Activated naive CD8-positive, alpha-beta T cell treated with anti-CD3 and anti-CD28 coated beads, Interleukin-2, amount 10 ng/mL, durations not matched to agents 7 days and 5 days (primary cell): Measurements from ENCODE around the gene PLD3. TPM values are rescaled to one million over a fixed set of nuclear protein-coding genes. Genes with fewer than 3 reads are reported as not detected.
"Not testable (repeated sequence)": the region's sequence is repeated elsewhere in the genome, so short reads cannot be mapped to it uniquely, and the experiment has no call there.

Experiments
- ATAC-seq: fragments of 150-1000 bp; cut with Tn5 transposase; one replicate; pipeline ENCODE4 v1.10.0; 2021; ENCODE audit warnings: low read depth, moderate library complexity
- POLR2A ChIA-PET: fragments of 350-600 bp; sonication (Branson Sonifier 250); formaldehyde crosslinking; loops from one replicate; lab custom pipeline; 2021; ENCODE audit warnings: antibody characterized with exemption; lab: Charles Lee
- DNase-seq: peaks from one replicate; pipeline ENCODE4 v3.0.0; 2021
- H3K27ac Mint-ChIP-seq: one replicate; pipeline ENCODE4 v1.8.0; 2022; ENCODE audit warnings: mild to moderate bottlenecking, mixed read lengths
- H3K27me3 Mint-ChIP-seq: one replicate; pipeline ENCODE4 v1.8.0; 2022; ENCODE audit warnings: mild to moderate bottlenecking, moderate library complexity, mixed read lengths
- H3K36me3 Mint-ChIP-seq: one replicate; pipeline ENCODE4 v1.8.0; 2021; ENCODE audit warnings: mild to moderate bottlenecking, mixed read lengths
- H3K4me1 Mint-ChIP-seq: one replicate; pipeline ENCODE4 v1.8.0; 2021; ENCODE audit warnings: mixed read lengths
- H3K4me3 Mint-ChIP-seq: one replicate; pipeline ENCODE4 v1.8.0; 2022; ENCODE audit warnings: mild to moderate bottlenecking, moderate library complexity, mixed read lengths
- H3K9me3 Mint-ChIP-seq: one replicate; pipeline ENCODE4 v1.8.0; 2021; ENCODE audit warnings: mixed read lengths
- total RNA-seq, 2 experiments: library from RNA; stranded (reverse); gene quantifications; one replicate each; pipeline ENCODE4 v1.2.3, GENCODE V29; 2021

PLD3 gene
- total RNA-seq, 2 experiments from 2014 or later, result 104 to 109 TPM

DNA sequence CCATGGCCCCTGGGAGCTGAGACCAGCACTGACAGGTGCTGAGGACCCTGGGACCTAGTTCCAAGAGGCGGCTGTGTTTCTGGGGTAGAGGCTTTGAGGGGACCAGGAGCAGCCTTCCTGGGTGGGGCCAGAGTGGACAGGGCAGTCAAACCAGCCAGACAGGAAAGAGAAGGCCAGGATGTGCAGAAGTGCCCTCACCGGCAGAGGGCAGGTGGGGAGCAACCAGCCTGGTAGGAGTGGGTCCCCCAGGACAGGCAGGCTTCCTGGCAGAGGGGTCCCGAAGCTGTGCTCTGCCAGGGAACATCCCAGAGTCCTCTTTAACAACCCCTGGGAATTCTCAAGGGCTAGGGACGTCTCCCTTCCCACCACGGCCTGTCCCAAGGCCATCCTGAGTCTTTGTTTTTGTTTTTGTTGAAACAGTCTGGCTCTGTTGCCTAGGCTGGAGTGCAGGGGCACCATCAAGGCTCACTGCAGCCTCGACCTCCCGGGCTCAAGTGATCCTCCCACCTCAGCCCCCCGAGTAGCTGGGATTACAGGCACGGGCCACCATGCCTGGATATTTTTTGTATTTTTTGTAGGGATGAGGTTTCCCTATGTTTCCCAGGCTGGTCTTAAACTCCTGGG, 44.5 kb downstream of the PLD3 start:
- H3K4me1 Mint-ChIP-seq, result peaks cover 2% of the 10 kb centered on the region
- no peak overlapping the region for H3K4me3 Mint-ChIP-seq
- ATAC-seq (no peak), DNase-seq (no peak)
- POLR2A ChIA-PET, result no interaction called here
- H3K9me3 Mint-ChIP-seq, result no peaks in the 10 kb centered on the region
- no peaks in the 10 kb centered on the region for H3K36me3 Mint-ChIP-seq
- no peaks in the 10 kb centered on the region for H3K27me3 Mint-ChIP-seq
- H3K27ac Mint-ChIP-seq, result no peak overlapping the region

DNA sequence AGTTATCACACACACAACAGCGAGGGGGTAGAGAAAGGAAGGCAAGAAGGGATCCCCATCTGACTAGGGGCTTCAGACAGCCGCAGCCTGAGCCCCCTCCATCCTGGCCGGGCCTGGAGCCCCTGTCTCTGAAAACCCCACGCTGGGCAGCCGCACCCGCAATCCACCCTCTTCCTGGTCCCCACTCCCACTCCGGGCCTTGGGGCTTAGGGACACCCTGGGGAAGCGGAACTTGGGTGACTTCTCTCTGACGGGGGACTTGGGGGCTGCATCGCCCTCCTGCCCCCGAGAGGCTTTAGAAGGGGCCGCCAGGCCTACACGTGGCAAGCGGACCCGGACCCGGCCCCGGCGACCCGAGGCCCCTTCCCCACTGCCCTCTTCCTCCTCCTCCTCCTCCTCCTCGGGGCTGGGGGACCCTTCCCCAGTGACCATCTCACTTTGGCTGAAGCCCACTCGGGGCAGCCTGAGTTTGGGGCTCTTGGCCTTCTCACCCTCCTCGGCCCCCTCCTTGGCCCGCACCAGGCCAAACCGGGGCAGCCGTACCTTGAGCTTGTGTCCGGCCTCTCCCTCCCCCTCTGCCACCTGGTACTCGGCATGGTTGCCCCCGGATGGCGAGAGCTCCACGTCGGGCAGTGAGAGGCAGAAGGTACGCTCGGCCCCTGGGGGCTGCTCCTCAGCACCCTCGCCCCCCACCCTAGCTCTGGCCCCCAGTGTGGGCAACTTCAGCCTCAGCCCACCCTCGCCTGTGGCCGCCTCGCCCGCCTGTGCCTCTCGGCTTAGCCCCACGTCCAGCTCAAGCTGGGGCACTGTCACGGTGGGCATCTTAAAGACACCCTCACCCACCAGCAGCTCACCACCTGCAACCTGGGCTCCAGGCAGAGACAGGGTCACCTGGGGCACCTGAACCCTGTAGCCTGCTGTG, 45.7 kb downstream of the PLD3 start:
- ATAC-seq, result no peak
- no peaks in the 10 kb centered on the region for H3K36me3 Mint-ChIP-seq
- peaks cover 5% of the 10 kb centered on the region for H3K4me1 Mint-ChIP-seq
- peaks cover 3% of the 10 kb centered on the region for H3K27me3 Mint-ChIP-seq
- H3K9me3 Mint-ChIP-seq, result no peaks in the 10 kb centered on the region
- POLR2A ChIA-PET, result no interaction called here
- no peak for DNase-seq
- H3K4me3 Mint-ChIP-seq, result no peak overlapping the region
- H3K27ac Mint-ChIP-seq, result no peak overlapping the region

DNA sequence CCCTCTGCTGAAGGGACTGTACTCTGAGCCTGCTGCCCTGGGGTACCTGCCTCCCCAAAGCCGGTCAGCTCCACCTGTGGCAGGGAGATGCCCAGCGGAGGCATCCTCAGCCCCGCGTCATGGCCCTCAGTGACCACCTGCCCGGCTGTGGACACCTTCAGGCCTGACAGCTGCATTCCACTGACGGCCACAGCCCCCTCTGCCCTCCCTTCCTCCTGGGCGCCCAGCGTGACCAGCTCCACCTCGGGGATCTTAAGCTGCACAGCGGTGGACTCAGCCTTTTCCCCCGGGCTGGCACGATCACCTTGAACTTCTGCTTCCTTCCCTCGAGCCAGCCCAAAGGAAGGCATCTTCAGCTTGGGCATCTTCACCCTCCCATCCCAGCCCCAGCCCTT, 46.3 kb downstream of the PLD3 start:
- H3K4me1 Mint-ChIP-seq, result peaks cover 9% of the 10 kb centered on the region
- peaks cover 9% of the 10 kb centered on the region for H3K27me3 Mint-ChIP-seq
- DNase-seq, result no peak
- H3K9me3 Mint-ChIP-seq, result no peaks in the 10 kb centered on the region
- H3K36me3 Mint-ChIP-seq, result no peaks in the 10 kb centered on the region
- no peak for ATAC-seq
- no peak overlapping the region for H3K4me3 Mint-ChIP-seq
- POLR2A ChIA-PET, result no interaction called here
- no peak overlapping the region for H3K27ac Mint-ChIP-seq

DNA sequence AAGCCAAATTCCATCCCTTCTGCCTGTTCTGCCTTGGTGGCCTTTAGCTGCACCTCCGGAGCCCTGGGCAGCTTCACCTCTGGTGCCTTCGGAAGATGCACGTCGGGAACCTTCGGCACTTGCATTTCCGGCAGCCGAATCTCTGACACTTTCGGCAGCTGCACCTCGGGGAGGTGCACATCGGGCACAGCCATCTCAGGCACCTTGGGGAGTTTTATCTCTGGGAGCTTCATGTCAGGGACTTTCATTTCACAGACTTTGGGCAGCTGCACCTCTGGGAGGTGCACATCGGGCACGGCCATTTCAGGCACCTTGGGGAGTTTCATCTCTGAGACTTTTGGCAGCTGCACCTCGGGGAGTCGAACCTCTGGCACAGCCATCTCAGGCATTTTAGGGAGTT, 47.5 kb downstream of the PLD3 start:
- Mint-ChIP-seq H3K27me3 (peaks cover 14% of the 10 kb centered on the region), H3K36me3 (no peaks in the 10 kb centered on the region), H3K4me3 (no peak overlapping the region), H3K9me3 (no peaks in the 10 kb centered on the region), H3K4me1 (peaks cover 12% of the 10 kb centered on the region), H3K27ac (no peak overlapping the region)
- ATAC-seq (no peak), DNase-seq (no peak)
- POLR2A ChIA-PET, result no interaction called here

DNA sequence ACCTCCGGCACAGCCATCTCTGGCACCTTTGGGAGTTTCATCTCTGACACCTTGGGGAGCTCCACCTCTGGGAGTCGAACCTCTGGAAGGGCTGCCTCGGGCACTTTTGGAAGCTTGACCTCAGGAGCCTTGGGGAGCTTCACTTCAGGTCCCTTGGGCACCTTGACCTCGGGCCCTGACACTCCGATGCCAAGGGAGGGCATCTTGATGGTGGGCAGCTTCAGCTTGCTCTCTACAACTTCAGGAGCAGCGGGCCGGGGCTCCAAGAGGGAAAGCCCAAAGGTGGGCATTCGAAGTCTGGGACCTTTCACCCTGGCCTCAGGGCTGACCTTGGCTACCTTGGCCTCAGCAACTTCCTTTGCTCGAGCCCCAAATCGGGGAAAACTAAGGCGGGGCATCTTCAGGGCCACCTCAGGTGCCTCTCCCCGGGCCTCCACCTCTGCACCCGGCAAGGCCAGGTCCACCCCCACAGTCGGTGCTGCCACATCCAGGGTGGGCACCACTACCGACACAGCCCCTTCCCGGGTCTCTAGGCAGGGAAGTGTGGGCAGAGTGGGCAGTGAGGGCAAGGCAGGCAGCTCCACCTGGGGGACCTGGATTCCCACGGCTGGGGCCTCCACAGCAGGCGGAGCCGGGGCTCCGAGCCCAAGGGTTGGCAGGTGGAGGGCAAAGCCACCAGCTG, 48.5 kb downstream of the PLD3 start:
- DNase-seq (no peak), ATAC-seq (no peak)
- Mint-ChIP-seq H3K36me3 (no peaks in the 10 kb centered on the region), H3K27me3 (peaks cover 16% of the 10 kb centered on the region), H3K4me1 (peaks cover 12% of the 10 kb centered on the region), H3K9me3 (no peaks in the 10 kb centered on the region), H3K4me3 (no peak overlapping the region), H3K27ac (no peak overlapping the region)
- POLR2A ChIA-PET, result no interaction called here

DNA sequence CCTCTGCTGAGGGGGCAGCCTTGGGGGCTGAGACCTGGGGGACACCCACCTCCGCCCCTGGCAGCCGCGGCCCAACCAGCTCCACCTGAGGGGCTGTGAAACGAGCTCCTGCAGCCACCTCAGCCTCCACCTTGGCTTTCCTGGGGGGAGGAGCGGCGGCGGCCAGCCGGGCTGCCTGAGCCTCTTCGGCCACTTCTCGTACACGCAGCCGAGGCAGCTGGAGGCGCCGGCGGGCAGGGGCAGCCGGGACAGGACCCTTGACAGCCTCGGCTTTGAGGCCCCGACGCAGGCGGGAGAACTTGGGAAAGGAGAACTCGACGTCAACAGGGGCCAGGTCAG, 49.0 kb downstream of the PLD3 start:
- Mint-ChIP-seq H3K4me3 (no peak overlapping the region), H3K9me3 (no peaks in the 10 kb centered on the region), H3K27ac (no peak overlapping the region), H3K36me3 (no peaks in the 10 kb centered on the region), H3K4me1 (peaks cover 10% of the 10 kb centered on the region), H3K27me3 (peaks cover 16% of the 10 kb centered on the region)
- POLR2A ChIA-PET, result no interaction called here
- ATAC-seq, result no peak
- DNase-seq, result no peak

DNA sequence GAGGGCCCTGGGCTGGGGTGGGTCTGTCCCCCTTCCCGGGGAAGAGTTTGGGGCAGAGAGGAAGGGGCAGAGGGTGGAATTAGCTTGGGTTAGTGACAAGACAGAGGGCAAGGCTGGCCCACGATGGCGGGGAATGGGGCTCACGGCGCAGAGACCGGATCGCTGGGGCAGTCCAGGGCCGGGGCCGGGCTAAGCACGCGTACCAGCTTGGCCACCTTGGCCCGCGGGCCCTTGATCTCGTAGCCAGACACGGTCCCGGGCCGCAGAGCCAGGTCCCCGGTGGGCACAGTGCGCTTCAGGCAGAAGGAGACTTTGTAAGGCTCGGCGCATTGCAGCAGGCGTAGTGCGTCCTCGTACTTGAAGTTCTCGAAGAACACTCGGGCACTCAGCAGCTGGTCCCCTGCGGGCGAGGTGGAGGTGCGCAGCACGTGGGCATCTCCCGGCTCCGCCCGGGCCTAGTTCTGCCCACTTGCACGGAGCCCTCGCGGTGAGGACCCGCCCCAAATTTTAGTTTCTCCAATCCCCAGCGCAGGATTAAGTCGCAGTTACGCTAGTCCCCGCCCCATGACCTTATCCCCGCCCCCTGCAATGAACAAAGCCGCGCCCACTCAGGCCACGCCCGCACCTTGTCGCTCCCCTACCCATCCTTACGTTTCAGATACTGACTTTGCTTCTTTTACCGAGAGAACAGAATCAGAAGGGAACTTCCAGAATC, 50.1 kb downstream of the PLD3 start:
- DNase-seq, result peak; percentile 47
- H3K27me3 Mint-ChIP-seq, result peaks cover 16% of the 10 kb centered on the region
- H3K9me3 Mint-ChIP-seq, result no peaks in the 10 kb centered on the region
- H3K36me3 Mint-ChIP-seq, result no peaks in the 10 kb centered on the region
- H3K4me1 Mint-ChIP-seq, result peaks cover 15% of the 10 kb centered on the region
- ATAC-seq, result peak; percentile 57
- POLR2A ChIA-PET, result no interaction called here
- H3K4me3 Mint-ChIP-seq, result no peak overlapping the region
- no peak overlapping the region for H3K27ac Mint-ChIP-seq

DNA sequence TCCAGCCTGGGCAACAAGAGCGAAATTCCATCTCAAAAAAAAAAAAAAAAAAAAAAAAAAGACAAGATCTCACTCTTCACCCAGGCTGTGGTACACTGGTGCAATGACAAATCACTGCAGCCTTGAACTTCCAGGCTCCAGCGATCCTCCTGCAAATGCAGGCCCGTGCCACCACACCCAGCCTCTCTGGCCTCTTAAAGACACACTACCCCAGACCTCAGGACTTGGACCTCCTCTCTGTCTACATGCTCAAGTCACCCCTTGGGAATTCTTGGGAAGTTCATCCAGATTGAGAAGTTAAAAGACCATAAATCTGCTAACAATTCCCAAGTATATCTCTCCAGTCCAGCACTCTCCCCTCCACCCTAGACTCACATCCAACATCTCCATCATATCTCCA, 52.1 kb downstream of the PLD3 start:
- DNase-seq (no peak), ATAC-seq (no peak)
- H3K4me1 Mint-ChIP-seq, result peaks cover 20% of the 10 kb centered on the region
- POLR2A ChIA-PET, result no interaction called here
- no peak overlapping the region for H3K27ac Mint-ChIP-seq
- H3K27me3 Mint-ChIP-seq, result peaks cover 16% of the 10 kb centered on the region
- H3K9me3 Mint-ChIP-seq, result no peaks in the 10 kb centered on the region
- no peaks in the 10 kb centered on the region for H3K36me3 Mint-ChIP-seq
- no peak overlapping the region for H3K4me3 Mint-ChIP-seq

DNA sequence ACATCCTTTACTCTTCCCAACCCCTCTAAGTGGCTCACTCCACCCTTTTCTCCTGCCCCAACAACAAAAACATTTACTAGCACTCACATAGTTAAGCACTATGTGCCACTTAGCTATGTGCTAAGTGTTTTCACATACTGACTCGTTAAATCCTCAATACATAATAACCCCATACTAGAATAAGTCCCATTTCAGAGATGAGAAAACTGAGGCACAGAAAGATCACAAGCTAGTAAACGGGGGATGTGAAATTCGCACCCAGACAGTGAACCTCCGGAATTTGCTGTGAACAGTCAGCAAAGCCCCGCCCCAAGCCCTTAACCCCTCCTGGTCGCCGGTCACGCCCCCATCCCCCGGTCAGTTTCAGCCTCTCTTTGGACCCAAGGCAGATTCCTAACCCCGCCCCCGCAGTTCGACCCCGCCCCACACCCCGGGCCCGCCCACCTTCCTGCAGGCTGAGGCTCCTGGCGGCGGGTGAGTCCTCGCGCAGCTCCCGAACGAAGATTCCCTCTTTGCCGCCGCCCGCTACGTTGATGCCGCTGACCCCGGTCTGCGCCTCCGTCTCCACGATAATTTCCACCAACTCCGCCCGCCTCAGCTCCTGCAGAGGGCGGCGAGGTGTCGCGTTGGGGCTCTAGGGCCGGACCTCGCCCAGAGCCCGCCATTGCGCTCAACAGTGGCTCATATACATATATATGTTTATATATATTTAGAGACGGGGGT, 54.9 kb downstream of the PLD3 start:
- Mint-ChIP-seq H3K9me3 (no peaks in the 10 kb centered on the region), H3K27me3 (peaks cover 16% of the 10 kb centered on the region)
- POLR2A ChIA-PET, result interaction anchor here (0.6 to 2.7 kb wide), 11 partner anchors 9 to 55 kb away, joined by 3 to 21 read pairs (median 3); partner anchors contain the start of genes C19orf47, PLD3, PRX and SERTAD1

DNA sequence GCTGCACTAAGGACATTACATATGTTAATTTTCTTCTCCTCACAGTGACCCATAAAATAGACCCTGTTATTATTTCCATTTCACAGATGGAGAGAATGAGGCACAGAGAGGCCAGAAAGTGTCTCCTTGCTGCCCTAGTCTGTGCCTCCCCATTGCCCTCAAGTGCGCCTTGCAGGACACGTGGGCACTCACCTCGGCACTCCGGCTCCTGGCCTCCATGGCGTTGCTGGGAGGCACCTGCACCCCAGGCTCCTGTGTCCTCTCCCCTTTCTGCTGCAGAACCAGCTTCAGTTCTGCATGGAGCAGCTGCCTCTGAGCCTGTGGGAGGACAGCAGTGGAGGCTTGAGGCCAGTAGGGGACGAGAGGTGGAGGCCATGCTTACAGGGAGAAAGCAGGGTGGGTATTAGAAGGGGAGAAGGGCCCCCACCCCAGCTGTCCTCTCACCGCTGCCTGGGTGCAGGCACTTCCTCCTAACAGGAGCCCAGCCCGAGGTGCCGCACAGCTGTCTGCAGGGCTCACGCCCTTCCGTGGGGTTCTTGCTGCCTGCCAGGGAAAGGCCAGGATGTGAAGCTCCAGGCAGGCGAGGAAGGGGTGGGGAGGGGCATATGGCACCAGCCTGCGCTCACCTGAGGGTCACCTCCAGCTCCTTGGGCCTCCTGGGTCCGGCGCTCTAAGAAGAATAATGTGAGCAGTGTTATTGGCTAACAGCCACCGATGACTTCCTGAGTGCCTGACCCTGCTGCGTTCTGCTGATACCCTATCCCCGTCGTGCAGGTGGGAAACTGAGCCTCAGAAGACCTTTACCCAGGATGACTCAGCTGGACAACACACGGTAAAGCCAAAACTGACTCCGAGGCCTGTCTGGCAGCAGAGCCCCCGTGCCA, 59.5 kb downstream of the PLD3 start:
- Mint-ChIP-seq H3K4me3 (no peak overlapping the region), H3K36me3 (no peaks in the 10 kb centered on the region), H3K27ac (no peak overlapping the region), H3K27me3 (no peaks in the 10 kb centered on the region), H3K9me3 (no peaks in the 10 kb centered on the region), H3K4me1 (peaks cover 12% of the 10 kb centered on the region)
- ATAC-seq, result no peak
- POLR2A ChIA-PET, result interaction anchor here (1.6 kb wide), 1 partner anchor 12 kb away, joined by 5 read pairs; no protein-coding TSS in a partner anchor
- no peak for DNase-seq

More for the DNA sequence above, 54.9 kb downstream of the PLD3 start:
- Mint-ChIP-seq H3K4me1 (peaks cover 21% of the 10 kb centered on the region), H3K36me3 (no peaks in the 10 kb centered on the region), H3K27ac (peak overlapping the region; percentile 76), H3K4me3 (peak overlapping the region; percentile 94)
- DNase-seq (peak; percentile 89), ATAC-seq (peak; percentile 63)

DNA sequence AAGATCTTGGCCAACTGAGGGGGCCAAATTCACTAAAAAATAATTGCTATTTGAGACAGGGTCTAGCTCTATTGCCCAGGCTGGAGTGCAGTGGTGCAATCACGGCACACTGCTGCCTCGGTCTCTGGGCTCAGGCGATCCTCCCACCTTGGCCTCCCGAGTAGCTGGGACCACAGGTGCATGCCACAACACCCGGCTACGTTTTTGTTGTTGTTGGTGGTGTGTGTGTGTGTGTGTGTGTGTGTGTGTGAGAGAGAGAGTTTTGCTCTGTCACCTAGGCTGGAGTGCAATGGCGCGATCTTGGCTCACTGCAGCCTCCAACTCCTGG, 60.1 kb downstream of the PLD3 start:
- POLR2A ChIA-PET, result interaction anchor here (1.6 kb wide), 1 partner anchor 12 kb away, joined by 5 read pairs; no protein-coding TSS in a partner anchor
- H3K9me3 Mint-ChIP-seq, H3K27me3 Mint-ChIP-seq, H3K4me3 Mint-ChIP-seq, DNase-seq, H3K27ac Mint-ChIP-seq, ATAC-seq, H3K36me3 Mint-ChIP-seq: not testable (repeated sequence)
- peaks cover 12% of the 10 kb centered on the region for H3K4me1 Mint-ChIP-seq

DNA sequence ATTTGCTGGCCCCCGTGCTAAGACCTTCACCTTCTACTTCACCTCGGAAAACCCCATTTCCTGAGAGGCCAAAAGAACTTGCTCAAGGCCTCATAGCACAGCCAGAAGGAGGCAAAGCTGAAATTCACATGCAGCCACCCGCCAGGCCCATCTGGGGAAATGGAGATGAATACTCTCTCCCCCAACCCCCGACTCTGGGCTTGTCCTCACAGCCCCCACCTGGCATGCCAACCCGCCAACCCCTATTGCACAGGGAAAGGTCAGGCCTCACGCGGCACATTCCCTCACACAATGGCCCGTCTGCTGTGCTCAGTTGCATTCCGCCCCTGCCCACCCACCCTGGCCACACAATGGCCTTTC, 61.5 kb downstream of the PLD3 start:
- ATAC-seq (no peak), DNase-seq (no peak)
- Mint-ChIP-seq H3K27ac (no peak overlapping the region), H3K36me3 (no peaks in the 10 kb centered on the region), H3K9me3 (no peaks in the 10 kb centered on the region), H3K4me3 (no peak overlapping the region), H3K4me1 (peaks cover 10% of the 10 kb centered on the region), H3K27me3 (no peaks in the 10 kb centered on the region)
- POLR2A ChIA-PET, result interaction anchor here (1.7 kb wide), 1 partner anchor 11 kb away, joined by 7 read pairs; no protein-coding TSS in a partner anchor
